Neutrophil (primary cell): ENCODE results near the gene DNLZ.

ENCODE experiments used
- H3K27ac ChIP-seq: fragments of 200-600 bp; sonication (generic); 2 replicates; pipeline ENCODE4 v1.5.1; 2016; ENCODE audit warnings: mild to moderate bottlenecking, moderate library complexity
- H3K27me3 ChIP-seq: fragments of 200-600 bp; sonication (generic); 2 replicates; pipeline ENCODE4 v1.6.0; 2016; ENCODE audit warnings: mild to moderate bottlenecking
- H3K36me3 ChIP-seq: fragments of 200-600 bp; sonication (generic); 2 replicates; pipeline ENCODE4 v1.5.1; 2017
- H3K4me1 ChIP-seq, 2 experiments: fragments of 200-600 bp in 1 of 2; sonication (generic) in 1 of 2; 1 replicate in 1 of 2; 2 replicates in 1 of 2; pipeline versions ENCODE4 v1.5.1 to v1.6.1; 2013 to 2016; ENCODE audit warnings: low read depth in 1 of 2, low read length in 1 of 2, mild to moderate bottlenecking in 1 of 2, moderate library complexity in 1 of 2; ENCODE audit not compliant: control insufficient read depth in 1 of 2, insufficient read depth in 1 of 2
- H3K4me3 ChIP-seq, 2 experiments: fragments of 200-600 bp in 1 of 2; sonication (generic) in 1 of 2; 1 replicate in 1 of 2; 2 replicates in 1 of 2; pipeline ENCODE4 v1.5.1; 2013 to 2016; ENCODE audit warnings: low read depth in 1 of 2, low read length in 1 of 2, mild to moderate bottlenecking in 1 of 2, moderate library complexity in 1 of 2
- H3K9me3 ChIP-seq: fragments of 200-600 bp; sonication (generic); 2 replicates; pipeline ENCODE4 v1.5.1; 2016
- CTCF ChIP-seq: fragments of 200-600 bp; sonication (generic); IDR thresholded peaks from 2 replicates; pipeline ENCODE4 v1.5.1; 2016; ENCODE audit warnings: antibody characterized with exemption

The DNLZ gene

DNA sequence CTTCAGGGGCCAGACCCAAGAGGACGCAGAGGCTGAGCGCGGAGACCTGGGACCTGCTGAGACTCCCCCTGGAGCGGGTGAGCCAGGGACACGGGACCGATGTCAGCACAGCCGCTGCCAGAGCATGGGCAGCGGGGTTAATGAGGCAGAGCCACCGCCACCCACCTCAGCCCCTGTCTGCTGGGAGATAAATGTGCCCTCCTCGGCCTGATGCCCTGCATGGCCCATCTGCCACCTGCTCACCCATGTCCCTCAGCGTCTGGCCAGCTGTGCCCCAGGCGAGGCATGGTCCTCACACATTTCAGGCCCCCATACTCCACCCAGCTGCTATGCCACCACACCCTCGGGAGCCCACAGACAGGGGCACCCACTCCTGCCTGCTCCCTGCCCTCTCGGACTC lies 14.9 kb downstream of the DNLZ start:
- Histone ChIP-seq H3K27me3 (no peaks in the 10 kb centered on the region), H3K4me1 (no peaks in the 10 kb centered on the region), H3K27ac (no peak overlapping the region), H3K4me3 (no peak overlapping the region), H3K9me3 (no peaks in the 10 kb centered on the region), H3K36me3 (no peaks in the 10 kb centered on the region)
- TF ChIP-seq CTCF, result no peak

- TF ChIP-seq CTCF, result no peak
- Histone ChIP-seq H3K27ac (no peak overlapping the region), H3K4me1 (peaks cover 0 to 6% of the 10 kb centered on the region in 2 experiments), H3K9me3 (no peaks in the 10 kb centered on the region), H3K27me3 (no peaks in the 10 kb centered on the region), H3K36me3 (no peaks in the 10 kb centered on the region), H3K4me3 (no peak overlapping the region)
Measured at GRCh38 chr9:136347472-136348256, 15.9 kb downstream of the DNLZ start.

GRCh38 chr9:136346927-136347465 lies 16.5 kb downstream of the DNLZ start:
- Histone ChIP-seq H3K4me3 (no peak overlapping the region), H3K27ac (no peak overlapping the region), H3K27me3 (no peaks in the 10 kb centered on the region), H3K36me3 (no peaks in the 10 kb centered on the region), H3K4me1 (peaks cover 3 to 11% of the 10 kb centered on the region in 2 experiments), H3K9me3 (no peaks in the 10 kb centered on the region)
- TF ChIP-seq CTCF, result no peak

- TF ChIP-seq CTCF, result no peak
- Histone ChIP-seq H3K36me3 (no peaks in the 10 kb centered on the region), H3K27ac (no peak overlapping the region), H3K9me3 (no peaks in the 10 kb centered on the region), H3K27me3 (no peaks in the 10 kb centered on the region), H3K4me1 (peaks cover 3 to 11% of the 10 kb centered on the region in 2 experiments), H3K4me3 (no peak overlapping the region)
Measured at GRCh38 chr9:136346157-136346481, 17.4 kb downstream of the DNLZ start.

GRCh38 chr9:136345281-136346156 lies 18.0 kb downstream of the DNLZ start:
- H3K27ac ChIP-seq, result no peak overlapping the region
- H3K27me3 ChIP-seq, result no peaks in the 10 kb centered on the region
- no peak for TF ChIP-seq CTCF
- H3K9me3 ChIP-seq, result no peaks in the 10 kb centered on the region
- no peaks in the 10 kb centered on the region for H3K36me3 ChIP-seq
- no peak overlapping the region for H3K4me3 ChIP-seq
- H3K4me1 ChIP-seq, result peaks cover 3 to 11% of the 10 kb centered on the region in 2 experiments
